ENCODE results near the gene PALB2. TPM values are rescaled to one million over a fixed set of nuclear protein-coding genes. Genes with fewer than 3 reads are reported as not detected.

Gene PALB2
- total RNA-seq, 1 experiment from 2014 or later: 40.3 TPM

- no peak overlapping the region for H4K8ac ChIP-seq (replicated peaks; ENCODE audit: insufficient read length, low read depth, low read length)
- H2BK12ac ChIP-seq (ENCODE audit: insufficient read length, low read depth, low read length): no peak overlapping the region
- no peak overlapping the region for H2AK5ac ChIP-seq (ENCODE audit: insufficient read length, low read length)
- H3K23me2 ChIP-seq (ENCODE audit: insufficient read length, low read depth, low read length, poor library complexity, severe bottlenecking): no peaks in the 10 kb centered on the region
- Mint-ChIP-seq H3K4me3 (no peak overlapping the region), H3K27ac (no peak overlapping the region), H3K9me3 (no peaks in the 10 kb centered on the region), H3K4me1 (no peaks in the 10 kb centered on the region), H3K36me3 (ENCODE audit: insufficient read depth in 1 of 3, low read depth in 3 of 3) (peaks cover 12 to 61% (median 55%) of the 10 kb centered on the region in 3 experiments; a peak in 6 of 7 replicates), H3K27me3 (ENCODE audit: low read depth) (no peaks in the 10 kb centered on the region; the same call in 1 of the 2 replicates)
- no peak overlapping the region for H3K14ac ChIP-seq (ENCODE audit: insufficient read depth, low read length)
- H3K4me1 ChIP-seq (ENCODE audit: insufficient read depth, low read length): no peaks in the 10 kb centered on the region
- H3K27ac ChIP-seq (ENCODE audit: insufficient read length, low read depth, low read length): no peak overlapping the region
- H2BK5ac ChIP-seq (ENCODE audit: insufficient read length, low read length): no peak overlapping the region
- H4K20me1 ChIP-seq (ENCODE audit: control insufficient read depth, insufficient read depth, insufficient read length): no peaks in the 10 kb centered on the region
- no peak overlapping the region for H4K91ac ChIP-seq (ENCODE audit: insufficient read length, low read depth, low read length)
- H3K56ac ChIP-seq (ENCODE audit: insufficient read length, low read depth, low read length): no peak overlapping the region
- no peak overlapping the region for H3K4ac ChIP-seq (ENCODE audit: low read depth, low read length)
- no peaks in the 10 kb centered on the region for H3K27me3 ChIP-seq (ENCODE audit: insufficient read depth, low read length)
- no peaks in the 10 kb centered on the region for H3K79me2 ChIP-seq (ENCODE audit: insufficient read depth, low read length)
- no peak overlapping the region for H2BK15ac ChIP-seq (ENCODE audit: low read depth, low read length)
- no peak overlapping the region for H3K4me2 ChIP-seq (ENCODE audit: insufficient read depth, insufficient read length, low read length)
- H4K5ac ChIP-seq (ENCODE audit: insufficient read length, low read depth, low read length): no peak overlapping the region
- H3T11ph ChIP-seq (ENCODE audit: low read length): no peak overlapping the region
- no peaks in the 10 kb centered on the region for H3K79me1 ChIP-seq (ENCODE audit: insufficient read depth, low read depth, low read length, poor library complexity, severe bottlenecking)
- H2BK120ac ChIP-seq (ENCODE audit: low read depth, low read length, poor library complexity, severe bottlenecking): no peak overlapping the region
- no peak for DNase-seq
- H3K9ac ChIP-seq (ENCODE audit: extremely low read depth, insufficient read length, low read length): no peak overlapping the region
- no CpG with 5 or more reads among the region's 5 CpGs for WGBS (ENCODE audit: extremely low coverage, insufficient read length, low lambda C conversion rate)
- H2BK20ac ChIP-seq (ENCODE audit: low read depth, low read length, poor library complexity, severe bottlenecking): no peak overlapping the region
- TF ChIP-seq CTCF (conservative IDR thresholded peaks at IDR 0.05): no peak
- no peak overlapping the region for H2AFZ ChIP-seq (ENCODE audit: low read length)
- no peaks in the 10 kb centered on the region for H3K9me3 ChIP-seq (ENCODE audit: control insufficient read depth, low read depth, low read length)
- no peak overlapping the region for H3K18ac ChIP-seq (ENCODE audit: insufficient read length, low read depth, low read length)
- no peak overlapping the region for H3K23ac ChIP-seq (ENCODE audit: insufficient read length, low read depth, low read length)
Observed at GRCh38 chr16:23573817-23574216, 67.3 kb downstream of the PALB2 start.
